RWPE2 (cell line): Measurements from ENCODE around the gene SRGAP1.
A peak's percentile ranks its signal among the peaks of the same experiment; 100 is the strongest.

ENCODE experiments used
- ATAC-seq: fragments of 200-7000 bp; cut with Tn5 transposase; 3 replicates; pipeline ENCODE4 v1.9.1; 2021; ENCODE audit warnings: low read depth
- DNase-seq: peaks from one replicate; pipeline ENCODE4 v3.0.0-alpha.2; 2020; ENCODE audit warnings: low spot score
- H3K27ac ChIP-seq: fragments of 450-650 bp; 2 replicates; pipeline ENCODE4 v1.5.1; 2017; ENCODE audit warnings: mild to moderate bottlenecking; ENCODE audit not compliant: poor library complexity, severe bottlenecking
- H3K27me3 ChIP-seq: fragments of 250-450 bp; sonication (Bioruptor Pico); 2 replicates; pipeline ENCODE4 v1.5.1; 2021; ENCODE audit warnings: mild to moderate bottlenecking, moderate library complexity; ENCODE audit not compliant: insufficient read depth, poor library complexity, severe bottlenecking
- H3K36me3 ChIP-seq: fragments of 250-450 bp; sonication (Bioruptor Pico); 2 replicates; pipeline ENCODE4 v1.5.1; 2020; ENCODE audit warnings: low read depth, mild to moderate bottlenecking, moderate library complexity
- H3K4me1 ChIP-seq: fragments of 250-450 bp; sonication (Bioruptor Pico); 2 replicates; pipeline ENCODE4 v1.5.1; 2021; ENCODE audit warnings: mild to moderate bottlenecking, moderate library complexity; ENCODE audit not compliant: insufficient read depth, poor library complexity, severe bottlenecking
- H3K4me3 ChIP-seq: fragments of 250-450 bp; sonication (Bioruptor Pico); 2 replicates; pipeline ENCODE4 v1.5.1; 2021; ENCODE audit warnings: mild to moderate bottlenecking, moderate library complexity; ENCODE audit not compliant: severe bottlenecking
- H3K9me3 ChIP-seq: fragments of 250-450 bp; sonication (Bioruptor Pico); 2 replicates; pipeline ENCODE4 v1.5.1; 2021; ENCODE audit warnings: mild to moderate bottlenecking, moderate library complexity; ENCODE audit not compliant: severe bottlenecking
- CTCF ChIP-seq: fragments of 450-650 bp; IDR thresholded peaks from one replicate; pipeline ENCODE4 v1.5.1; 2017; ENCODE audit warnings: mild to moderate bottlenecking, moderate library complexity; ENCODE audit not compliant: poor library complexity, severe bottlenecking

The SRGAP1 gene

GRCh38 chr12:64097366-64098105 is 253.0 kb downstream of the SRGAP1 start:
- no peak for TF ChIP-seq CTCF
- H3K4me1 ChIP-seq = peaks cover 39% of the 10 kb centered on the region
- H3K36me3 ChIP-seq = peaks cover 54% of the 10 kb centered on the region
- DNase-seq (no peak), ATAC-seq (no peak)
- no peaks in the 10 kb centered on the region for H3K9me3 ChIP-seq
- no peak overlapping the region for H3K4me3 ChIP-seq
- H3K27ac ChIP-seq = peak overlapping the region; percentile 95
- no peaks in the 10 kb centered on the region for H3K27me3 ChIP-seq

GRCh38 chr12:64098709-64099354 is 254.3 kb downstream of the SRGAP1 start:
- H3K4me3 ChIP-seq = no peak overlapping the region

GRCh38 chr12:64099397-64099796 is 254.9 kb downstream of the SRGAP1 start:
- H3K9me3 ChIP-seq = no peaks in the 10 kb centered on the region
- no peak for DNase-seq
- peak; percentile 53 for ATAC-seq

More at GRCh38 chr12:64098709-64099354, 254.3 kb downstream of the SRGAP1 start:
- Histone ChIP-seq H3K27me3 (no peaks in the 10 kb centered on the region), H3K36me3 (peaks cover 45% of the 10 kb centered on the region), H3K9me3 (no peaks in the 10 kb centered on the region), H3K27ac (peak overlapping the region; percentile 95), H3K4me1 (peaks cover 52% of the 10 kb centered on the region)
- DNase-seq (no peak), ATAC-seq (no peak; the same call in 2 of the 3 replicates)
- TF ChIP-seq CTCF = no peak

GRCh38 chr12:64102339-64102738 is 257.8 kb downstream of the SRGAP1 start:
- Histone ChIP-seq H3K27ac (peak overlapping the region; percentile 95), H3K36me3 (peaks cover 40% of the 10 kb centered on the region), H3K4me1 (peaks cover 69% of the 10 kb centered on the region), H3K27me3 (no peaks in the 10 kb centered on the region), H3K4me3 (no peak overlapping the region), H3K9me3 (no peaks in the 10 kb centered on the region)
- no peak for TF ChIP-seq CTCF
- peak; percentile 46 for ATAC-seq
- DNase-seq = no peak

More at GRCh38 chr12:64099397-64099796, 254.9 kb downstream of the SRGAP1 start:
- Histone ChIP-seq H3K27ac (peak overlapping the region; percentile 95), H3K36me3 (peaks cover 43% of the 10 kb centered on the region), H3K4me1 (peaks cover 56% of the 10 kb centered on the region), H3K4me3 (no peak overlapping the region), H3K27me3 (no peaks in the 10 kb centered on the region)
- no peak for TF ChIP-seq CTCF
